Activated T-helper 1 cell treated with Interleukin-2 at 50 U/mL for 16 hours (primary cell): Measurements from ENCODE around the gene DMKN.
"Not testable (repeated sequence)": the region's sequence is repeated elsewhere in the genome, so short reads cannot be mapped to it uniquely, and the experiment has no call there.

Source experiments
- DNase-seq: peaks from one replicate; pipeline ENCODE4 v3.0.0-alpha.2; 2020; ENCODE audit warnings: low read depth

The DMKN gene

GRCh38 chr19:35498220-35498619 lies 15.2 kb downstream of the DMKN start:
- DNase-seq, result no peak

GRCh38 chr19:35497406-35497805 lies 16.0 kb downstream of the DMKN start:
- DNase-seq, result no peak

GRCh38 chr19:35495107-35496064 lies 18.1 kb downstream of the DMKN start:
- DNase-seq, result peak; percentile 37

- DNase-seq, result no peak
These were observed 19.5 kb downstream of the DMKN start for GRCh38 chr19:35493971-35494370.

GRCh38 chr19:35491836-35492360 lies 21.6 kb downstream of the DMKN start:
- DNase-seq, result no peak

- DNase-seq, result no peak
These were observed 23.1 kb downstream of the DMKN start, which contains the start of gene KRTDAP for GRCh38 chr19:35490364-35490763. KRTDAP (minus strand) TSS chr19:35490464; CDS start chr19:35490442, 22 bp downstream.

- DNase-seq, result no peak
These were observed 24.8 kb downstream of the DMKN start for GRCh38 chr19:35488677-35489076.

- no peak for DNase-seq
These were observed 25.7 kb downstream of the DMKN start for GRCh38 chr19:35487656-35488182.

- no peak for DNase-seq
These were observed 27.2 kb downstream of the DMKN start for GRCh38 chr19:35486268-35486708.

GRCh38 chr19:35484252-35485036 lies 29.0 kb downstream of the DMKN start:
- no peak for DNase-seq

GRCh38 chr19:35483089-35483488 lies 30.4 kb downstream of the DMKN start:
- DNase-seq, result no peak

- DNase-seq, result no peak
These were observed 34.4 kb downstream of the DMKN start for GRCh38 chr19:35478794-35479677.

- DNase-seq, result no peak
These were observed 37.3 kb downstream of the DMKN start for GRCh38 chr19:35476149-35476548.

- not testable (repeated sequence) for DNase-seq
These were observed 38.9 kb downstream of the DMKN start for GRCh38 chr19:35474594-35474993.

- no peak for DNase-seq
These were observed 39.3 kb downstream of the DMKN start for GRCh38 chr19:35474104-35474503.

GRCh38 chr19:35471946-35472345 lies 41.5 kb downstream of the DMKN start:
- no peak for DNase-seq

- not testable (repeated sequence) for DNase-seq
These were observed 42.4 kb downstream of the DMKN start for GRCh38 chr19:35471075-35471474.

GRCh38 chr19:35470128-35470527 lies 43.3 kb downstream of the DMKN start:
- DNase-seq, result no peak

GRCh38 chr19:35468637-35469036 lies 44.8 kb downstream of the DMKN start:
- DNase-seq, result peak; percentile 38

- no peak for DNase-seq
These were observed 47.2 kb downstream of the DMKN start for GRCh38 chr19:35466259-35466658.

- not testable (repeated sequence) for DNase-seq
These were observed 50.5 kb downstream of the DMKN start for GRCh38 chr19:35462956-35463355.
